K562 (cell line): ENCODE data around the gene AIF1. TPM values are rescaled to one million over a fixed set of nuclear protein-coding genes. Genes with fewer than 3 reads are reported as not detected.

Experiments
- BHLHE40 ChIP-seq: IDR thresholded peaks from 2 replicates; pipeline ENCODE4 v1.6.1; 2011; ENCODE audit warnings: low read length, improper control_type of control experiment
- C11orf30 ChIP-seq: fragments of 450-650 bp; IDR thresholded peaks from 2 replicates; pipeline ENCODE4 v1.6.1; 2016; ENCODE audit warnings: low read depth, mild to moderate bottlenecking
- CTBP1 ChIP-seq: fragments of 450-650 bp; IDR thresholded peaks from 2 replicates; pipeline ENCODE4 v1.6.1; 2016; ENCODE audit warnings: borderline replicate concordance
- CXXC5 ChIP-seq: fragments of 250-450 bp; sonication (Bioruptor Pico); IDR thresholded peaks from 2 replicates; pipeline ENCODE4 v1.8.0; 2022; ENCODE audit warnings: inconsistent platforms, mild to moderate bottlenecking, moderate library complexity
- DPF2 ChIP-seq: fragments of 450-650 bp; IDR thresholded peaks from 2 replicates; pipeline ENCODE4 v1.6.1; 2016
- EWSR1 ChIP-seq: fragments of 450-650 bp; IDR thresholded peaks from 2 replicates; pipeline ENCODE4 v1.6.1; 2018; ENCODE audit warnings: borderline replicate concordance, mild to moderate bottlenecking, low read depth, moderate library complexity; ENCODE audit not compliant: partially characterized antibody
- FOXA1 ChIP-seq: fragments of 450-650 bp; IDR thresholded peaks from 2 replicates; pipeline ENCODE4 v1.6.1; 2016; ENCODE audit warnings: mild to moderate bottlenecking, borderline replicate concordance
- FOXA3 ChIP-seq, 2 experiments: fragments of 450-650 bp in 1 of 2; sonication (generic) in 1 of 2; formaldehyde crosslinking; IDR thresholded peaks in 1 of 2; conservative IDR thresholded peaks in 1 of 2; 2 replicates each; pipeline versions ENCODE4 v1.4.0 to v1.8.0; 2020 to 2022; ENCODE audit warnings: mild to moderate bottlenecking in 2 of 2, missing genetic modification reagents in 1 of 2
- HLTF ChIP-seq: fragments of 450-650 bp; IDR thresholded peaks from 2 replicates; pipeline ENCODE4 v1.6.1; 2016
- KAT2B ChIP-seq: IDR thresholded peaks from one replicate; pipeline ENCODE4 v1.6.1; 2012; ENCODE audit warnings: low read depth, mild to moderate bottlenecking, control low read depth, inconsistent platforms, low read length, moderate library complexity
- KHSRP ChIP-seq: fragments of 450-650 bp; IDR thresholded peaks from 2 replicates; pipeline ENCODE4 v1.6.1; 2017
- MEIS2 ChIP-seq: fragments of 450-650 bp; IDR thresholded peaks from 2 replicates; pipeline ENCODE4 v1.6.1; 2014; ENCODE audit warnings: mild to moderate bottlenecking; ENCODE audit not compliant: partially characterized antibody
- NBN ChIP-seq: fragments of 450-650 bp; IDR thresholded peaks from 2 replicates; pipeline ENCODE4 v1.6.1; 2016; ENCODE audit warnings: low read depth, mild to moderate bottlenecking
- PHTF2 ChIP-seq: fragments of 250-450 bp; sonication (Bioruptor Pico); IDR thresholded peaks from 2 replicates; pipeline ENCODE4 v1.5.0; 2021; ENCODE audit warnings: mild to moderate bottlenecking
- POLR2AphosphoS5 ChIP-seq: IDR thresholded peaks from 2 replicates; pipeline ENCODE4 v1.6.1; 2011; ENCODE audit warnings: mild to moderate bottlenecking, low read depth, low read length, moderate library complexity; ENCODE audit not compliant: control insufficient read depth, insufficient read depth
- RBM17 ChIP-seq: fragments of 200-400 bp; formaldehyde crosslinking; IDR thresholded peaks from 2 replicates; pipeline ENCODE4 v1.6.1; 2017; ENCODE audit warnings: low read depth, mild to moderate bottlenecking, low read length, borderline replicate concordance
- RHOXF2B ChIP-seq: fragments of 250-450 bp; sonication (Bioruptor Pico); conservative IDR thresholded peaks from 2 replicates; pipeline ENCODE4 v1.5.1; 2021
- SIX5 ChIP-seq, 2 experiments: IDR thresholded peaks; 2 replicates each; pipeline ENCODE4 v1.6.1; 2011; ENCODE audit warnings: low read length in 2 of 2, borderline replicate concordance in 1 of 2, low read depth in 1 of 2, mild to moderate bottlenecking in 1 of 2, moderate library complexity in 1 of 2; ENCODE audit not compliant: insufficient read depth in 1 of 2
- ZBTB1 ChIP-seq: sonication (generic); formaldehyde crosslinking; IDR thresholded peaks from 2 replicates; pipeline ENCODE4 v1.8.1; 2023; ENCODE audit warnings: missing genetic modification reagents, low read depth, mild to moderate bottlenecking, borderline replicate concordance
- ZNF41 ChIP-seq: fragments of 250-450 bp; sonication (Bioruptor Pico); conservative IDR thresholded peaks from 2 replicates; pipeline ENCODE4 v1.4.0; 2020; ENCODE audit warnings: mild to moderate bottlenecking
- polyA plus RNA-seq, 8 experiments: library from polyadenylated mRNA; depleted of rRNA in 4 of 8; stranded (reverse) in 5 of 8; unstranded in 3 of 8; fragments of >200 nt; fragmentation: Nextera tagmentation in 2 of 8; fragmentation: Illumina TruSeq in 1 of 8; extraction: Ambion mirVana in 2 of 8; extraction: Trizol in 1 of 8; gene quantifications; 2 replicates each; pipeline versions ENCODE4 v1.2.1 to v1.2.3, GENCODE V29; 2011 to 2014; ENCODE audit warnings: inconsistent platforms in 1 of 8, missing spikeins in 1 of 8
- total RNA-seq, 7 experiments: library from RNA; depleted of rRNA in 6 of 7; stranded (reverse); fragments of >200 nt in 6 of 7; fragmentation: Illumina TruSeq in 2 of 7; extraction: Trizol in 2 of 7; gene quantifications; 2 replicates each; pipeline versions ENCODE4 v1.2.1 to v1.2.3, GENCODE V29; 2011 to 2021; ENCODE audit warnings: low replicate concordance in 1 of 7
- TF ChIP-seq, protein P1 (sequence below): fragments of 250-450 bp; sonication (Bioruptor Pico); IDR thresholded peaks from 2 replicates; pipeline ENCODE4 v1.9.0; 2021; ENCODE audit warnings: mild to moderate bottlenecking
- TF ChIP-seq, protein P2 (sequence below): fragments of 450-650 bp; formaldehyde crosslinking; IDR thresholded peaks from 2 replicates; pipeline ENCODE4 v1.4.0; 2020; ENCODE audit warnings: mild to moderate bottlenecking, moderate library complexity
- TF ChIP-seq, protein P3 (sequence below), 2 experiments: fragments of 450-650 bp; IDR thresholded peaks; 2 replicates each; pipeline ENCODE4 v1.6.1; 2016
- TF ChIP-seq, protein P4 (sequence below): fragments of 450-650 bp; formaldehyde crosslinking; IDR thresholded peaks from 2 replicates; pipeline ENCODE4 v1.4.0; 2022; ENCODE audit warnings: missing genetic modification characterization

AIF1 gene
- total and polyA plus RNA-seq, 9 of the 15 experiments (the other 6 are each of a cell fraction or from before 2014, with no cell fraction given) = 9.4 to 33.4 (median 19.4) TPM

DNA sequence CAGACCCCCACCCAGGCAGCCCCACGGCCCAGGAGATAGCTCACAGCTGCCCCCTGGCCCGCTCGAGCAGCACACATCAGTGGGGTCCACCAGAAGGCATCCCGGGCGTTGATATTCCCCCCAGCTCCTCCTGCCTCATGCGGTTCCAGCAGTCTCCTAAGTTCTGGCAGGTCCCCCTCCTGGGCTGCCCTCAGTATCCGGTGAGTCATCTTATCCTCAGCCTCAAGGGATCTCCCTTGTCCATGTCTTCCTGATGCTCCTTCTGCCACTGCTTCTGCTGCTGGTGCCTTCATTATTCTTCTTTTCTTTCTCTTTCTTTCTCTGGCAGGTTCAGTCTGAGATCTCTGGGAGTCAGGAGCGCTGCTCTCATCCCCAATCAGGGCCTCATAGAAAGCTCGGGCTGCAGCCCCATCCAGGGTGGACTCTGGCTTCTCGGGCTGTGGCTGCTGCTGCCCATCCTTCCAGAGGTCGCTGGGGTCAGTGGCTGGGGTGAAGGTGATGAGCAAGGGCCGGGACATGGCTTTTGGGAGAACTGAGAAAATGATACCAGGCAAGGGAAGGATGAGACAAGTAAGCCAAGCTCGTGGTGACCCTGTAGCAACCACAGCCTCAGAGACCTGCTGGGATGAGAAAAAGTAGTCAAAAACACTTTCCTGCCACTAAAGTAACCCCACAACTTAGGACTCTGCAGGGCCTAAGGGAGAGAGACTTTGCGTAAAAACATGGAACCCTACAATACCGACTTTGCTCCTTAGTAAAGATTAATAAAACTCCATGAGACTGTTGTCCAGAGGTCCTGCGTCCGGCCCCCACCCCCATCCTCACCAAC lies 49.1 kb downstream of the AIF1 start (continued):
- TF ChIP-seq HLTF = peak; percentile 69; the same call in 1 of the 2 replicates
- no peak for TF ChIP-seq KAT2B
- TF ChIP-seq, protein P1, sequence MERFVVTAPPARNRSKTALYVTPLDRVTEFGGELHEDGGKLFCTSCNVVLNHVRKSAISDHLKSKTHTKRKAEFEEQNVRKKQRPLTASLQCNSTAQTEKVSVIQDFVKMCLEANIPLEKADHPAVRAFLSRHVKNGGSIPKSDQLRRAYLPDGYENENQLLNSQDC (CRISPR knock-in tag) = no peak
- peak; percentile 94 for TF ChIP-seq DPF2
- peak; percentile 97 for TF ChIP-seq CTBP1
- no peak; the same call in 1 of the 2 replicates for TF ChIP-seq BHLHE40
- no peak for TF ChIP-seq ZNF41
- no peak for TF ChIP-seq MEIS2
- TF ChIP-seq CXXC5 (CRISPR knock-in tag) = peak; percentile 23
- TF ChIP-seq, protein P2, sequence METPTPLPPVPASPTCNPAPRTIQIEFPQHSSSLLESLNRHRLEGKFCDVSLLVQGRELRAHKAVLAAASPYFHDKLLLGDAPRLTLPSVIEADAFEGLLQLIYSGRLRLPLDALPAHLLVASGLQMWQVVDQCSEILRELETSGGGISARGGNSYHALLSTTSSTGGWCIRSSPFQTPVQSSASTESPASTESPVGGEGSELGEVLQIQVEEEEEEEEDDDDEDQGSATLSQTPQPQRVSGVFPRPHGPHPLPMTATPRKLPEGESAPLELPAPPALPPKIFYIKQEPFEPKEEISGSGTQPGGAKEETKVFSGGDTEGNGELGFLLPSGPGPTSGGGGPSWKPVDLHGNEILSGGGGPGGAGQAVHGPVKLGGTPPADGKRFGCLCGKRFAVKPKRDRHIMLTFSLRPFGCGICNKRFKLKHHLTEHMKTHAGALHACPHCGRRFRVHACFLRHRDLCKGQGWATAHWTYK (CRISPR knock-in tag) = peak; percentile 55; the same call in 1 of the 2 replicates
- TF ChIP-seq, protein P3, sequence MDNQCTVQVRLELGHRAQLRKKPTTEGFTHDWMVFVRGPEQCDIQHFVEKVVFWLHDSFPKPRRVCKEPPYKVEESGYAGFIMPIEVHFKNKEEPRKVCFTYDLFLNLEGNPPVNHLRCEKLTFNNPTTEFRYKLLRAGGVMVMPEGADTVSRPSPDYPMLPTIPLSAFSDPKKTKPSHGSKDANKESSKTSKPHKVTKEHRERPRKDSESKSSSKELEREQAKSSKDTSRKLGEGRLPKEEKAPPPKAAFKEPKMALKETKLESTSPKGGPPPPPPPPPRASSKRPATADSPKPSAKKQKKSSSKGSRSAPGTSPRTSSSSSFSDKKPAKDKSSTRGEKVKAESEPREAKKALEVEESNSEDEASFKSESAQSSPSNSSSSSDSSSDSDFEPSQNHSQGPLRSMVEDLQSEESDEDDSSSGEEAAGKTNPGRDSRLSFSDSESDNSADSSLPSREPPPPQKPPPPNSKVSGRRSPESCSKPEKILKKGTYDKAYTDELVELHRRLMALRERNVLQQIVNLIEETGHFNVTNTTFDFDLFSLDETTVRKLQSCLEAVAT (IDR thresholded peaks at IDR 0.05) = peak; percentile 9 to 71; a peak in 3 of 4 replicates
- TF ChIP-seq EWSR1 = no peak
- no peak for TF ChIP-seq ZBTB1 (CRISPR knock-in tag)
- TF ChIP-seq, protein P4, sequence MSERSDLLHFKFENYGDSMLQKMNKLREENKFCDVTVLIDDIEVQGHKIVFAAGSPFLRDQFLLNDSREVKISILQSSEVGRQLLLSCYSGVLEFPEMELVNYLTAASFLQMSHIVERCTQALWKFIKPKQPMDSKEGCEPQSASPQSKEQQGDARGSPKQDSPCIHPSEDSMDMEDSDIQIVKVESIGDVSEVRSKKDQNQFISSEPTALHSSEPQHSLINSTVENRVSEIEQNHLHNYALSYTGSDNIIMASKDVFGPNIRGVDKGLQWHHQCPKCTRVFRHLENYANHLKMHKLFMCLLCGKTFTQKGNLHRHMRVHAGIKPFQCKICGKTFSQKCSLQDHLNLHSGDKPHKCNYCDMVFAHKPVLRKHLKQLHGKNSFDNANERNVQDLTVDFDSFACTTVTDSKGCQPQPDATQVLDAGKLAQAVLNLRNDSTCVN (CRISPR knock-in tag) = 0 out of 2 replicates have a peak, but pooled peaks have one; percentile 10
- no peak for TF ChIP-seq SIX5 (IDR thresholded peaks at IDR 0.05; ENCODE audit: borderline replicate concordance in 1 of 2, insufficient read depth in 1 of 2, low read depth in 1 of 2, low read length in 2 of 2)
- no peak for TF ChIP-seq C11orf30
- peak; percentile 57; the same call in 1 of the 2 replicates for TF ChIP-seq NBN
- no peak for TF ChIP-seq PHTF2
- TF ChIP-seq KHSRP = 0 out of 2 replicates have a peak, but pooled peaks have one; percentile 34
- no peak for TF ChIP-seq FOXA1
- peak; percentile 69; the same call in 1 of the 2 replicates for TF ChIP-seq POLR2AphosphoS5
- TF ChIP-seq FOXA3 (CRISPR knock-in tag; conservative IDR thresholded peaks at IDR 0.05 in 1 of 2, IDR thresholded peaks at IDR 0.05 in 1 of 2) = 0 out of 4 replicates have a peak, but pooled peaks of 1 of the 2 experiments have one; percentile 35
- TF ChIP-seq RBM17 = no peak
- no peak for TF ChIP-seq RHOXF2B (CRISPR knock-in tag)
